Ectodermal cell (in vitro differentiated cells): Measurements from ENCODE around the gene TRPM4.

Source experiments
- H3K27ac ChIP-seq: 2 replicates; pipeline ENCODE4 v1.7.0; 2013; ENCODE audit warnings: mild to moderate bottlenecking, low read depth, low read length; ENCODE audit not compliant: insufficient read depth, poor library complexity, severe bottlenecking
- H3K27me3 ChIP-seq: 2 replicates; pipeline ENCODE4 v1.7.0; 2013; ENCODE audit warnings: mild to moderate bottlenecking, low read length; ENCODE audit not compliant: insufficient read depth, control insufficient read depth, poor library complexity, severe bottlenecking
- H3K36me3 ChIP-seq: one replicate; pipeline ENCODE4 v1.7.0; 2013; ENCODE audit warnings: low read length; ENCODE audit not compliant: control insufficient read depth, insufficient read depth
- H3K4me1 ChIP-seq: one replicate; pipeline ENCODE4 v1.7.0; 2013; ENCODE audit warnings: low read length; ENCODE audit not compliant: control insufficient read depth, insufficient read depth
- H3K4me3 ChIP-seq: 2 replicates; pipeline ENCODE4 v1.7.0; 2013; ENCODE audit warnings: low read depth, low read length, control low read depth; ENCODE audit not compliant: insufficient read depth
- H3K9me3 ChIP-seq: 2 replicates; pipeline ENCODE4 v1.7.0; 2013; ENCODE audit warnings: mild to moderate bottlenecking, low read length, moderate library complexity; ENCODE audit not compliant: control insufficient read depth
- WGBS, 2 experiments: methylation state at CpG; one replicate each; pipeline ENCODE4 v1.1.7; 2013; ENCODE audit warnings: missing lambda C conversion rate in 2 of 2; 5-methylcytosine and 5-hydroxymethylcytosine counted together

The TRPM4 gene

GRCh38 chr19:49255674-49256073 is 98.1 kb downstream of the TRPM4 start:
- WGBS, 2 experiments, result 87 to 89% methylated on average over 10 of the region's 10 CpGs
- H3K36me3 ChIP-seq, result no peaks in the 10 kb centered on the region
- no peak overlapping the region for H3K27ac ChIP-seq
- H3K4me1 ChIP-seq, result no peaks in the 10 kb centered on the region
- peaks cover 2% of the 10 kb centered on the region for H3K9me3 ChIP-seq
- H3K4me3 ChIP-seq, result no peak overlapping the region
- no peaks in the 10 kb centered on the region for H3K27me3 ChIP-seq

GRCh38 chr19:49256691-49257090 is 99.1 kb downstream of the TRPM4 start:
- 92% methylated on average over 3 of the region's 3 CpGs for WGBS, 2 experiments
- H3K9me3 ChIP-seq, result peaks cover 2% of the 10 kb centered on the region
- no peak overlapping the region for H3K4me3 ChIP-seq
- no peak overlapping the region for H3K27ac ChIP-seq
- H3K4me1 ChIP-seq, result no peaks in the 10 kb centered on the region
- H3K27me3 ChIP-seq, result no peaks in the 10 kb centered on the region
- no peaks in the 10 kb centered on the region for H3K36me3 ChIP-seq
